Heart left ventricle (tissue), 16 donors: ENCODE data around the gene DTWD1. TPM values are rescaled to one million over a fixed set of nuclear protein-coding genes. Genes with fewer than 3 reads are reported as not detected.

Experiments
- ATAC-seq, 4 donors: fragments of 200-7000 bp; cut with Tn5 transposase; one replicate each; pipeline ENCODE4 v1.9.1; 2020 to 2022; ENCODE audit warnings: moderate library complexity in 4 of 4, mild to moderate bottlenecking in 3 of 4, moderate number of reproducible peaks in 1 of 4
- DNase-seq, 5 donors: peaks; one replicate each; pipeline ENCODE4 v3.0.0-alpha.2; 2020
- H3K27ac ChIP-seq, 12 donors: fragments of 200-600 bp; sonication (generic) in 4 of 12; one replicate each; pipeline versions ENCODE4 v1.5.0 to v1.8.0; 2016 to 2022; ENCODE audit warnings: mild to moderate bottlenecking in 2 of 12
- H3K27me3 ChIP-seq, 9 donors: fragments of 200-600 bp; sonication (generic) in 2 of 9; one replicate each; pipeline versions ENCODE4 v1.5.1 to v1.8.0; 2016 to 2022; ENCODE audit warnings: mild to moderate bottlenecking in 3 of 9
- H3K36me3 ChIP-seq, 9 donors: fragments of 200-600 bp; sonication (generic) in 2 of 9; one replicate each; pipeline versions ENCODE4 v1.5.0 to v1.8.0; 2018 to 2022; ENCODE audit warnings: mild to moderate bottlenecking in 2 of 9
- H3K4me1 ChIP-seq, 12 donors: fragments of 200-600 bp; sonication (generic) in 4 of 12; one replicate each; pipeline versions ENCODE4 v1.5.0 to v1.8.0; 2016 to 2022; ENCODE audit warnings: mild to moderate bottlenecking in 3 of 12
- H3K4me3 ChIP-seq, 12 donors: fragments of 200-600 bp; sonication (generic) in 4 of 12; one replicate each; pipeline versions ENCODE4 v1.5.0 to v1.8.0; 2017 to 2022; ENCODE audit warnings: mild to moderate bottlenecking in 9 of 12, moderate library complexity in 4 of 12
- H3K9me3 ChIP-seq, 12 donors: fragments of 200-600 bp; sonication (generic) in 4 of 12; one replicate each; pipeline versions ENCODE4 v1.5.0 to v1.8.0; 2016 to 2022; ENCODE audit warnings: mild to moderate bottlenecking in 1 of 12
- POLR2A ChIP-seq, 2 donors: fragments of 450-650 bp; IDR thresholded peaks; one replicate each; pipeline ENCODE4 v1.6.1; 2017; ENCODE audit warnings: antibody characterized with exemption in 2 of 2, mild to moderate bottlenecking in 2 of 2, moderate library complexity in 2 of 2
- WGBS, 4 donors: extraction: QIAGEN DNeasy Blood & Tissue Kit in 2 of 4; methylation state at CpG; one replicate each; pipeline versions ENCODE4 v1.1.5 to v1.1.7; 2013 to 2018; 5-methylcytosine and 5-hydroxymethylcytosine counted together
- intact Hi-C, 10 donors: fragments of 100-400 bp; cut with DNase I; formaldehyde crosslinking; loops; one replicate each; pipeline versions ENCODE4 v1.11.1 to v1.14.2; 2022
- polyA plus RNA-seq, 2 donors: library from polyadenylated mRNA; stranded (reverse); fragments of 200-250 nt; gene quantifications; one replicate each; pipeline ENCODE4 v1.2.3, GENCODE V29; 2013
- total RNA-seq, 9 donors: library from RNA; depleted of rRNA in 2 of 9; stranded (reverse); fragments of >200 nt in 2 of 9; fragmentation: NEBNext Ultra II Directional in 3 of 9; extraction: Animal tissue kit (Norgen Biotek cat#: 25700) in 3 of 9; gene quantifications; one replicate each; pipeline versions ENCODE4 v1.1.0 to v1.2.4, GENCODE V29; 2016 to 2023
- TF ChIP-seq, protein P1 (sequence below), 12 donors: fragments of 200-600 bp; sonication (generic) in 4 of 12; IDR thresholded peaks; one replicate each; pipeline versions ENCODE4 v1.5.0 to v1.8.0; 2018 to 2022; ENCODE audit warnings: antibody characterized with exemption in 12 of 12, mild to moderate bottlenecking in 5 of 12
- donor health status: ischemic (EF 13 %, LVEDD 7.1; RV severe dilation, severe dysfunction).
- donor health status: healthy with polysubstance abuse.
- donor health status: DM: no; HTN: yes; CAD: no.
- donor health status: DM: no; HTN: no; CAD: no.
- donor health status: ischemic (EF 25% LVEDD 6.9; RV normal size, moderate dysfunction).
- donor health status: ischemic (EF 25% LVEDD 5.7; RV mildly dilated, moderate dysfunction).
- donor health status: healthy.
- donor health status: DM: yes; HTN: yes; CAD: no.
- donor health status: ischemic (EF 35%, LVEDD 5.7; RV mildly dilated, moderate dysfunction).
- donor health status: nonischemic (EF 11% LVEDD 7.7; RV severe dilation, severe dysfunction).
- donor health status: DM: yes; HTN: yes; CAD: no.
- donor health status: PGD.
- donor health status: ischemic (EF 29% LVEDD 5.4; RV normal size, mild dysfunction).
- donor health status: nonischemic (EF 23%, LVEDD 6.1; RV moderate dilation, normal function).

DTWD1 gene
- total and polyA plus RNA-seq, 11 donors, result 6.3 to 28.0 (median 17.8) TPM

DNA sequence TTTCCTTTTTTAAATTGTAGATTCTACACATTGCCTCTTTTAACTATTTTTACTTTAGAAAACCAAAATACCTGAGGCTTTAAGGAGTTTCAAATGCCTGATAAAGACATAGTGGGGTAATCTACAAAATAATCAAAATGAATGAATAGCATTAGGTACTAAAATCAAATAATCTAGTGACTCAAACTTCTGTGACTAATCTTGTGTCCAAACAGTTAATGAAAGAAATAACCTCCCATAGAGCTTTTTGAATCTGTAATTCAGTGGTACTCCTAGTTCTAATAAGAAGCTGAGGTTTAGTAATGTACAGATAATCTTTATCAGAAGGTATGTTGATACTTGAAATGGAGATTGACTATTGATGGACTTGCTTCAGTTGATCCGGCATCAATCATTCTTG lies 53.0 kb downstream of the DTWD1 start:
- no peak for ATAC-seq
- Histone ChIP-seq H3K36me3 (no peaks in the 10 kb centered on the region), H3K27ac (no peak overlapping the region), H3K9me3 (no peaks in the 10 kb centered on the region), H3K4me1 (peaks cover 0 to 7% (median 0%) of the 10 kb centered on the region in 12 donors), H3K4me3 (no peak overlapping the region), H3K27me3 (no peaks in the 10 kb centered on the region)
- intact Hi-C loops, result no loop called here
- TF ChIP-seq, protein P1, sequence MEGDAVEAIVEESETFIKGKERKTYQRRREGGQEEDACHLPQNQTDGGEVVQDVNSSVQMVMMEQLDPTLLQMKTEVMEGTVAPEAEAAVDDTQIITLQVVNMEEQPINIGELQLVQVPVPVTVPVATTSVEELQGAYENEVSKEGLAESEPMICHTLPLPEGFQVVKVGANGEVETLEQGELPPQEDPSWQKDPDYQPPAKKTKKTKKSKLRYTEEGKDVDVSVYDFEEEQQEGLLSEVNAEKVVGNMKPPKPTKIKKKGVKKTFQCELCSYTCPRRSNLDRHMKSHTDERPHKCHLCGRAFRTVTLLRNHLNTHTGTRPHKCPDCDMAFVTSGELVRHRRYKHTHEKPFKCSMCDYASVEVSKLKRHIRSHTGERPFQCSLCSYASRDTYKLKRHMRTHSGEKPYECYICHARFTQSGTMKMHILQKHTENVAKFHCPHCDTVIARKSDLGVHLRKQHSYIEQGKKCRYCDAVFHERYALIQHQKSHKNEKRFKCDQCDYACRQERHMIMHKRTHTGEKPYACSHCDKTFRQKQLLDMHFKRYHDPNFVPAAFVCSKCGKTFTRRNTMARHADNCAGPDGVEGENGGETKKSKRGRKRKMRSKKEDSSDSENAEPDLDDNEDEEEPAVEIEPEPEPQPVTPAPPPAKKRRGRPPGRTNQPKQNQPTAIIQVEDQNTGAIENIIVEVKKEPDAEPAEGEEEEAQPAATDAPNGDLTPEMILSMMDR (IDR thresholded peaks at IDR 0.05), result no peak
- no peak for TF ChIP-seq POLR2A (IDR thresholded peaks at IDR 0.05)
- 94 to 97% (median 95%) methylated on average over 1 of the region's 1 CpG for WGBS, 4 donors
- no peak for DNase-seq

- WGBS, 4 donors, result 78 to 92% (median 87%) methylated on average over 1 of the region's 1 CpG
- ATAC-seq (no peak), DNase-seq (no peak)
- Histone ChIP-seq H3K9me3 (no peaks in the 10 kb centered on the region), H3K27me3 (no peaks in the 10 kb centered on the region), H3K27ac (peak overlapping the region in 1 of 12 donors; percentile 13), H3K36me3 (no peaks in the 10 kb centered on the region), H3K4me3 (no peak overlapping the region), H3K4me1 (peaks cover 0 to 7% (median 0%) of the 10 kb centered on the region in 12 donors)
- intact Hi-C loops, result no loop called here
- TF ChIP-seq POLR2A (IDR thresholded peaks at IDR 0.05), result no peak
- TF ChIP-seq, protein P1 (IDR thresholded peaks at IDR 0.05), result no peak
Measured at GRCh38 chr15:49674370-49674769, 53.5 kb downstream of the DTWD1 start.

DNA sequence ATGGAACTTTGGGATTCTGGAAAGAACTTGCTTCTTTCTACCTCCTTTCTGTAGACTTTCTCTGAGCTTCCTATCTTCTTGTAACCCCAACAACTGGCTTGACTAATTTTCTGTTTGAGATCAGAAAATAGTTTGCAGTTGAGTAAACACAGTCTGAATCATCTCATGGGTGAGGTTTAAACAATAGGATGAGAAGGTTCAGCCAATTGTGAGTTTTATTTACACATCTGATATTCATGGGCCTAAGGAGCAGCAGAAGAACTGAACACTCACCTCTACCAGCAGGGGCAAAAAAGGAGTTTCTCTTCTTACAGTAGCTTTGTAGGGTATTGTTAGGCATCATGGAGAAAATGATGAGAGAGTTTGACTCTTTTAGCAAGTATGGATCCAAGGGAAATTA lies 54.2 kb downstream of the DTWD1 start:
- DNase-seq, result no peak

GRCh38 chr15:49678655-49679054 lies 57.8 kb downstream of the DTWD1 start:
- ATAC-seq, result no peak

More for the DNA sequence above, 54.2 kb downstream of the DTWD1 start:
- H3K4me1 ChIP-seq, result peaks cover 0 to 7% (median 0%) of the 10 kb centered on the region in 12 donors
- no peak overlapping the region for H3K27ac ChIP-seq
- H3K9me3 ChIP-seq, result no peaks in the 10 kb centered on the region
- H3K36me3 ChIP-seq, result no peaks in the 10 kb centered on the region
- no peak for ATAC-seq
- TF ChIP-seq, protein P1 (IDR thresholded peaks at IDR 0.05), result no peak
- TF ChIP-seq POLR2A (IDR thresholded peaks at IDR 0.05), result no peak
- H3K27me3 ChIP-seq, result no peaks in the 10 kb centered on the region
- intact Hi-C loops, result no loop called here
- no peak overlapping the region for H3K4me3 ChIP-seq

More at GRCh38 chr15:49678655-49679054, 57.8 kb downstream of the DTWD1 start:
- Histone ChIP-seq H3K4me3 (no peak overlapping the region), H3K4me1 (peaks cover 0 to 7% (median 0%) of the 10 kb centered on the region in 12 donors), H3K36me3 (no peaks in the 10 kb centered on the region), H3K27me3 (no peaks in the 10 kb centered on the region), H3K9me3 (peaks cover 0 to 3% (median 0%) of the 10 kb centered on the region in 12 donors), H3K27ac (no peak overlapping the region)
- intact Hi-C loops, result no loop called here
- WGBS, 4 donors, result 42 to 56% (median 46%) methylated on average over 4 of the region's 4 CpGs
- no peak for DNase-seq
- TF ChIP-seq, protein P1 (IDR thresholded peaks at IDR 0.05), result no peak
- TF ChIP-seq POLR2A (IDR thresholded peaks at IDR 0.05), result no peak
